Ramos (cell line): Measurements from ENCODE around the gene C10orf71.

Experiments
- in situ Hi-C: fragments of 300-500 bp; cut with MboI; formaldehyde crosslinking; loops from one replicate; pipeline ENCODE4 v1.14.3; 2022; ENCODE audit warnings: low sequenced_read_pairs; ENCODE audit not compliant: unreplicated experiment

The C10orf71 gene

GRCh38 chr10:49353895-49354566 is 55.1 kb downstream of the C10orf71 start:
- in situ Hi-C loops, result no loop called here

- in situ Hi-C loops, result no loop called here
Observed at GRCh38 chr10:49354593-49354992, 55.6 kb downstream of the C10orf71 start.

GRCh38 chr10:49355221-49355620 is 56.3 kb downstream of the C10orf71 start:
- in situ Hi-C loops, result no loop called here

- in situ Hi-C loops, result no loop called here
Observed at GRCh38 chr10:49356181-49356580, 57.2 kb downstream of the C10orf71 start.

- in situ Hi-C loops, result no loop called here
Observed at GRCh38 chr10:49356944-49357343, 58.0 kb downstream of the C10orf71 start.

- in situ Hi-C loops, result no loop called here
Observed at GRCh38 chr10:49357910-49358309, 58.9 kb downstream of the C10orf71 start.

GRCh38 chr10:49359349-49360270 is 60.6 kb downstream of the C10orf71 start:
- in situ Hi-C loops, result no loop called here

- in situ Hi-C loops, result no loop called here
Observed at GRCh38 chr10:49360271-49361177, 61.6 kb downstream of the C10orf71 start.

GRCh38 chr10:49361178-49361554 is 62.2 kb downstream of the C10orf71 start:
- in situ Hi-C loops, result no loop called here

- in situ Hi-C loops, result no loop called here
Observed at GRCh38 chr10:49361735-49362568, 63.0 kb downstream of the C10orf71 start.

GRCh38 chr10:49362596-49363260 is 63.8 kb downstream of the C10orf71 start:
- in situ Hi-C loops, result no loop called here

- in situ Hi-C loops, result no loop called here
Observed at GRCh38 chr10:49363309-49364031, 64.5 kb downstream of the C10orf71 start.

- in situ Hi-C loops, result no loop called here
Observed at GRCh38 chr10:49364051-49364450, 65.1 kb downstream of the C10orf71 start.

GRCh38 chr10:49364747-49365146 is 65.8 kb downstream of the C10orf71 start:
- in situ Hi-C loops, result no loop called here

- in situ Hi-C loops, result no loop called here
Observed at GRCh38 chr10:49365275-49365674, 66.3 kb downstream of the C10orf71 start.

GRCh38 chr10:49365675-49366415 is 66.9 kb downstream of the C10orf71 start:
- in situ Hi-C loops, result no loop called here

GRCh38 chr10:49366460-49366859 is 67.5 kb downstream of the C10orf71 start:
- in situ Hi-C loops, result no loop called here

GRCh38 chr10:49367600-49367999 is 68.6 kb downstream of the C10orf71 start:
- in situ Hi-C loops, result no loop called here
